ENCODE results near the gene FOSL1.

Gene FOSL1

DNA sequence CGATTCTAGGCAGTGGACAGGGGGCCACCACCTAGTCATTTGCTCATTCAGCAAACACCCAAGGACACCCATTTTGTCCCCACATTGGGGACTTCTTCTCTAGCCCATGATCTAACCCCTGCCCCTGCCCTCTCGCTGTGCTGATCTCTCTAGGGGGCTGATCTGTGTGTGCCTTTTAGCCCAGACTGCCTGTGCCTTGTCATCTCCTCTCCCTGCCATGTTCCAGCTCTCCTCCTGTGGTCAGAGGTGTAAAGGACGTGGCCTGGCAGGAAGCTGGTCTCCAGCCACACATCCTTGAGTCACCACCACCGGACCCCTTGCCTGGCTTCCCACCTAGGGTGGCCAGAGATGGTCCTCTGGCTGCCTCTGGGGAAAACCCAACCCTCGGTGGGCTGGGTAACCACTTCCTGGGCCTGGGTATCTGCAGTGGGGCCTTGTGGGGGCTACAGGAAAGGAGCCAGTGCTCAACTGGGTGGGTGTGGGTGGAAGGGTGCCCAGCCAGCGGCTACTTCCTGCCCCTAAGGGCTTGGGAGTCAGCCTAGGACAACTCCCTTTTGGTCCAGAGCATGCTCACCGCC lies 19.3 kb downstream of the FOSL1 start:
- H2AFZ ChIP-seq (ENCODE audit: insufficient read depth, low read length, poor library complexity), result no peak overlapping the region
- no peak overlapping the region for H3K4ac ChIP-seq (ENCODE audit: low read depth, low read length)
- no peak overlapping the region for H3K14ac ChIP-seq (ENCODE audit: low read length)
- no peak overlapping the region for H2BK12ac ChIP-seq (ENCODE audit: low read length)
- WGBS (ENCODE audit: extremely low coverage, insufficient coverage, insufficient read length), result no CpG with 5 or more reads among the region's 7 CpGs
- no peak overlapping the region for H3K27ac ChIP-seq (ENCODE audit: low read depth, low read length)
- no peak overlapping the region for H2BK5ac ChIP-seq (ENCODE audit: low read depth, low read length, poor library complexity)
- peaks cover 36 to 42% of the 10 kb centered on the region in 2 experiments for H3K36me3 ChIP-seq (ENCODE audit: control insufficient read depth in 1 of 2, insufficient read depth in 2 of 2, low read length in 2 of 2)
- H3K18ac ChIP-seq (ENCODE audit: low read length), result no peak overlapping the region
- no peak overlapping the region for H3K23ac ChIP-seq (ENCODE audit: low read length)
- H3K4me2 ChIP-seq (ENCODE audit: low read length), result no peak overlapping the region
- no peak overlapping the region for H4K91ac ChIP-seq (ENCODE audit: low read depth, low read length)
- H2BK120ac ChIP-seq (ENCODE audit: insufficient read depth, low read length, poor library complexity), result no peak overlapping the region
- no peak overlapping the region for H2AK5ac ChIP-seq (ENCODE audit: low read length)
- H3K4me3 ChIP-seq (ENCODE audit: low read depth, low read length), result no peak overlapping the region
- DNase-seq, result no peak
- H3K79me2 ChIP-seq (ENCODE audit: control insufficient read depth, insufficient read depth, low read length, poor library complexity), result no peaks in the 10 kb centered on the region
- no peak overlapping the region for H3K9ac ChIP-seq (ENCODE audit: low read length)
- H3K9me3 ChIP-seq (ENCODE audit: insufficient read depth, low read depth, low read length), result peaks cover 2% of the 10 kb centered on the region
- H4K12ac ChIP-seq (ENCODE audit: low read depth, low read length), result no peak overlapping the region
- H3K79me1 ChIP-seq (ENCODE audit: low read length), result no peaks in the 10 kb centered on the region
- no peak overlapping the region for H4K8ac ChIP-seq (ENCODE audit: low read depth, low read length)
- no peaks in the 10 kb centered on the region for H3K27me3 ChIP-seq (ENCODE audit: insufficient read depth, low read length)
- H3K4me1 ChIP-seq (ENCODE audit: control insufficient read depth in 1 of 2, insufficient read depth in 2 of 2, low read length in 2 of 2), result peaks cover 0 to 5% of the 10 kb centered on the region in 2 experiments

DNA sequence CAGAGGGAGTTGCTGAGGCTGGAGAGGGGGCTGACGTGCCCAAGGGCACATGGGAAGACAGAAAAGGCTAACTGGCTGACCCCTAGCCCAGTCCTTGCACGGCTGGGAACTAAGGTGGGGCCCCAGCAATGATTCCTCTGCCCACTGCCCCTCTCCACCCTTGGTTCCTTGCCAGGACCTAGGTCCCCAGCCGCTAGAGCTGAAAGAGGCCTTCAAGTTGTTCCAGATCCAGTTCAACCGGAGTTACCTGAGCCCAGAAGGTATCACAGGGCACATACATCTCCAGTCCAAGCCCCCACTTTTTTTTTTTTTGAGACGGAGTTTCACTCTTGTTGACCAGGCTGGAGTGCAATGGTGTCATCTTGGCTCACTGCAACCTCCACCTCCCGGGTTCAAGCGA lies 20.2 kb downstream of the FOSL1 start:
- Histone ChIP-seq H3K36me3 (ENCODE audit: control insufficient read depth in 1 of 2, insufficient read depth in 2 of 2, low read length in 2 of 2) (peaks cover 30 to 34% of the 10 kb centered on the region in 2 experiments), H4K12ac (ENCODE audit: low read depth, low read length) (no peak overlapping the region), H4K91ac (ENCODE audit: low read depth, low read length) (no peak overlapping the region), H3K79me1 (ENCODE audit: low read length) (no peaks in the 10 kb centered on the region), H3K4me2 (ENCODE audit: low read length) (no peak overlapping the region), H2BK5ac (ENCODE audit: low read depth, low read length, poor library complexity) (no peak overlapping the region), H3K14ac (ENCODE audit: low read length) (no peak overlapping the region), H2BK120ac (ENCODE audit: insufficient read depth, low read length, poor library complexity) (no peak overlapping the region), H4K8ac (ENCODE audit: low read depth, low read length) (no peak overlapping the region), H3K4me1 (ENCODE audit: control insufficient read depth in 1 of 2, insufficient read depth in 2 of 2, low read length in 2 of 2) (peaks cover 0 to 5% of the 10 kb centered on the region in 2 experiments), H3K4me3 (ENCODE audit: low read depth, low read length) (no peak overlapping the region), H3K27me3 (ENCODE audit: insufficient read depth, low read length) (no peaks in the 10 kb centered on the region), H3K18ac (ENCODE audit: low read length) (no peak overlapping the region), H2AFZ (ENCODE audit: insufficient read depth, low read length, poor library complexity) (no peak overlapping the region), H3K23ac (ENCODE audit: low read length) (no peak overlapping the region), H3K9me3 (ENCODE audit: insufficient read depth, low read depth, low read length) (peaks cover 2% of the 10 kb centered on the region), H3K4ac (ENCODE audit: low read depth, low read length) (no peak overlapping the region), H3K9ac (ENCODE audit: low read length) (no peak overlapping the region), H3K27ac (ENCODE audit: low read depth, low read length) (no peak overlapping the region), H2BK12ac (ENCODE audit: low read length) (no peak overlapping the region), H3K79me2 (ENCODE audit: control insufficient read depth, insufficient read depth, low read length, poor library complexity) (no peaks in the 10 kb centered on the region), H2AK5ac (ENCODE audit: low read length) (no peak overlapping the region)
- no peak for DNase-seq
- no CpG with 5 or more reads among the region's 7 CpGs for WGBS (ENCODE audit: extremely low coverage, insufficient coverage, insufficient read length)

GRCh38 chr11:65879617-65880016 lies 20.6 kb downstream of the FOSL1 start, which contains the start of gene CTSW:
Gene CTSW, plus strand, starts transcription at chr11:65879837. Its CDS starts 18 bp downstream, at chr11:65879855.
- Histone ChIP-seq H3K27me3 (ENCODE audit: insufficient read depth, low read length) (no peaks in the 10 kb centered on the region), H2AFZ (ENCODE audit: insufficient read depth, low read length, poor library complexity) (no peak within 1 kb of the TSS), H3K4me1 (ENCODE audit: control insufficient read depth in 1 of 2, insufficient read depth in 2 of 2, low read length in 2 of 2) (peaks cover 0 to 5% of the 10 kb centered on the region in 2 experiments), H4K8ac (ENCODE audit: low read depth, low read length) (no peak within 1 kb of the TSS), H2AK5ac (ENCODE audit: low read length) (no peak within 1 kb of the TSS), H3K4ac (ENCODE audit: low read depth, low read length) (no peak within 1 kb of the TSS), H4K12ac (ENCODE audit: low read depth, low read length) (no peak within 1 kb of the TSS), H3K14ac (ENCODE audit: low read length) (no peak within 1 kb of the TSS), H4K91ac (ENCODE audit: low read depth, low read length) (no peak within 1 kb of the TSS), H3K23ac (ENCODE audit: low read length) (no peak within 1 kb of the TSS), H3K79me1 (ENCODE audit: low read length) (no peaks in the 10 kb centered on the region), H3K27ac (ENCODE audit: low read depth, low read length) (no peak within 1 kb of the TSS), H3K36me3 (ENCODE audit: control insufficient read depth in 1 of 2, insufficient read depth in 2 of 2, low read length in 2 of 2) (peaks cover 27 to 30% of the 10 kb centered on the region in 2 experiments), H3K18ac (ENCODE audit: low read length) (no peak within 1 kb of the TSS), H3K79me2 (ENCODE audit: control insufficient read depth, insufficient read depth, low read length, poor library complexity) (no peaks in the 10 kb centered on the region), H2BK120ac (ENCODE audit: insufficient read depth, low read length, poor library complexity) (no peak within 1 kb of the TSS), H3K4me2 (ENCODE audit: low read length) (no peak within 1 kb of the TSS), H2BK5ac (ENCODE audit: low read depth, low read length, poor library complexity) (no peak within 1 kb of the TSS), H2BK12ac (ENCODE audit: low read length) (no peak within 1 kb of the TSS), H3K4me3 (ENCODE audit: low read depth, low read length) (no peak within 1 kb of the TSS), H3K9ac (ENCODE audit: low read length) (peak within 1 kb of the TSS; percentile 70), H3K9me3 (ENCODE audit: insufficient read depth, low read depth, low read length) (peaks cover 2% of the 10 kb centered on the region)
- no CpG with 5 or more reads among the region's 7 CpGs for WGBS (ENCODE audit: extremely low coverage, insufficient coverage, insufficient read length)
- DNase-seq, result no peak

GRCh38 chr11:65873318-65874156 lies 26.7 kb downstream of the FOSL1 start:
- Histone ChIP-seq H4K12ac (ENCODE audit: low read depth, low read length) (peak overlapping the region; percentile 92), H3K79me1 (ENCODE audit: low read length) (peaks cover 13% of the 10 kb centered on the region), H4K8ac (ENCODE audit: low read depth, low read length) (peak overlapping the region; percentile 92), H3K9me3 (ENCODE audit: insufficient read depth, low read depth, low read length) (peaks cover 2% of the 10 kb centered on the region), H3K79me2 (ENCODE audit: control insufficient read depth, insufficient read depth, low read length, poor library complexity) (peaks cover 9% of the 10 kb centered on the region), H3K4me1 (ENCODE audit: control insufficient read depth in 1 of 2, insufficient read depth in 2 of 2, low read length in 2 of 2) (peaks cover 7 to 12% of the 10 kb centered on the region in 2 experiments), H3K36me3 (ENCODE audit: control insufficient read depth in 1 of 2, insufficient read depth in 2 of 2, low read length in 2 of 2) (peaks cover 12 to 24% of the 10 kb centered on the region in 2 experiments), H3K4me3 (ENCODE audit: low read depth, low read length) (peak overlapping the region; percentile 76), H3K18ac (ENCODE audit: low read length) (peak overlapping the region; percentile 91), H4K91ac (ENCODE audit: low read depth, low read length) (peak overlapping the region; percentile 93), H2AFZ (ENCODE audit: insufficient read depth, low read length, poor library complexity) (peak overlapping the region; percentile 39), H2AK5ac (ENCODE audit: low read length) (peak overlapping the region; percentile 60), H3K27ac (ENCODE audit: low read depth, low read length) (peak overlapping the region; percentile 68), H2BK12ac (ENCODE audit: low read length) (no peak overlapping the region), H3K9ac (ENCODE audit: low read length) (peak overlapping the region; percentile 77), H2BK5ac (ENCODE audit: low read depth, low read length, poor library complexity) (peak overlapping the region; percentile 71), H2BK120ac (ENCODE audit: insufficient read depth, low read length, poor library complexity) (peak overlapping the region; percentile 19), H3K23ac (ENCODE audit: low read length) (no peak overlapping the region), H3K27me3 (ENCODE audit: insufficient read depth, low read length) (no peaks in the 10 kb centered on the region), H3K14ac (ENCODE audit: low read length) (peak overlapping the region; percentile 86), H3K4ac (ENCODE audit: low read depth, low read length) (peak overlapping the region; percentile 80), H3K4me2 (ENCODE audit: low read length) (peak overlapping the region; percentile 99)
- WGBS (ENCODE audit: extremely low coverage, insufficient coverage, insufficient read length), result no CpG with 5 or more reads among the region's 54 CpGs
- peak; percentile 94 to 98 for DNase-seq

All from trophoblast cell (in vitro differentiated cells and primary cell).